Heart right ventricle (tissue), 16 donors: ENCODE results near the gene SLC17A8. TPM values are rescaled to one million over a fixed set of nuclear protein-coding genes. Genes with fewer than 3 reads are reported as not detected.

ENCODE experiments used
- ATAC-seq, 8 donors: fragments of 200-7000 bp; cut with Tn5 transposase; one replicate each; pipeline ENCODE4 v1.9.1; 2020; ENCODE audit warnings: mild to moderate bottlenecking in 8 of 8, moderate library complexity in 8 of 8, moderate number of reproducible peaks in 1 of 8
- DNase-seq, 2 donors: peaks; one replicate each; pipeline ENCODE4 v3.0.0-alpha.2; 2020
- H3K27ac ChIP-seq, 10 donors: fragments of 200-600 bp; sonication (generic) in 2 of 10; one replicate each; pipeline versions ENCODE4 v1.5.0 to v1.8.0; 2020 to 2022; ENCODE audit warnings: mild to moderate bottlenecking in 3 of 10
- H3K27me3 ChIP-seq, 7 donors: fragments of 200-600 bp; one replicate each; pipeline ENCODE4 v1.8.0; 2021 to 2022; ENCODE audit warnings: mild to moderate bottlenecking in 2 of 7
- H3K36me3 ChIP-seq, 9 donors: fragments of 200-600 bp; sonication (generic) in 1 of 9; one replicate each; pipeline versions ENCODE4 v1.5.0 to v1.8.0; 2020 to 2022; ENCODE audit warnings: mild to moderate bottlenecking in 2 of 9
- H3K4me1 ChIP-seq, 9 donors: fragments of 200-600 bp; sonication (generic) in 1 of 9; one replicate each; pipeline versions ENCODE4 v1.5.0 to v1.8.0; 2020 to 2022; ENCODE audit warnings: mild to moderate bottlenecking in 4 of 9
- H3K4me3 ChIP-seq, 10 donors: fragments of 200-600 bp; sonication (generic) in 2 of 10; one replicate each; pipeline versions ENCODE4 v1.5.0 to v1.8.0; 2020 to 2022; ENCODE audit warnings: mild to moderate bottlenecking in 7 of 10, moderate library complexity in 2 of 10
- H3K9me3 ChIP-seq, 11 donors: fragments of 200-600 bp in 10 of 11; sonication (generic) in 2 of 11; one replicate each; pipeline versions ENCODE4 v1.5.0 to v1.8.0; 2013 to 2022; ENCODE audit warnings: mild to moderate bottlenecking in 2 of 11, control low read depth in 1 of 11, moderate library complexity in 1 of 11
- WGBS, 2 donors: extraction: QIAGEN DNeasy Blood & Tissue Kit; methylation state at CpG; one replicate each; pipeline ENCODE4 v1.1.7; 2013; ENCODE audit warnings: inconsistent platforms in 1 of 2; 5-methylcytosine and 5-hydroxymethylcytosine counted together
- intact Hi-C, 10 donors: fragments of 100-400 bp; cut with DNase I; formaldehyde crosslinking; loops; one replicate each; pipeline versions ENCODE4 v1.11.1 to v1.14.2; 2022
- polyA plus RNA-seq, 2 donors: library from polyadenylated mRNA; stranded (reverse); fragments of 200-250 nt; gene quantifications; one replicate each; pipeline ENCODE4 v1.2.3, GENCODE V29; 2013
- total RNA-seq, 10 donors: library from RNA; stranded (reverse); fragmentation: NEBNext Ultra II Directional in 3 of 10; extraction: Animal tissue kit (Norgen Biotek cat#: 25700) in 3 of 10; gene quantifications; one replicate each; pipeline versions ENCODE4 v1.2.1 to v1.2.4, GENCODE V29; 2021 to 2023
- TF ChIP-seq, protein P1 (sequence below), 9 donors: fragments of 200-600 bp; sonication (generic) in 2 of 9; IDR thresholded peaks; one replicate each; pipeline versions ENCODE4 v1.5.0 to v1.8.0; 2021 to 2022; ENCODE audit warnings: antibody characterized with exemption in 9 of 9, mild to moderate bottlenecking in 5 of 9, moderate library complexity in 1 of 9
- donor health status: Arrhythmogenic right ventricular cardiomyopathy.
- donor health status: ischemic (EF 13 %, LVEDD 7.1; RV severe dilation, severe dysfunction).
- donor health status: healthy with polysubstance abuse.
- donor health status: DM: no; HTN: yes; CAD: no.
- donor health status: DM: no; HTN: no; CAD: no.
- donor health status: ischemic (EF 25% LVEDD 6.9; RV normal size, moderate dysfunction).
- donor health status: ischemic (EF 25% LVEDD 5.7; RV mildly dilated, moderate dysfunction).
- donor health status: healthy.
- donor health status: DM: yes; HTN: yes; CAD: no.
- donor health status: Ischemic cardiomyopathy.
- donor health status: ischemic (EF 35%, LVEDD 5.7; RV mildly dilated, moderate dysfunction).
- donor health status: nonischemic (EF 11% LVEDD 7.7; RV severe dilation, severe dysfunction).
- donor health status: DM: yes; HTN: yes; CAD: no.
- donor health status: PGD.
- donor health status: ischemic (EF 29% LVEDD 5.4; RV normal size, mild dysfunction).
- donor health status: nonischemic (EF 23%, LVEDD 6.1; RV moderate dilation, normal function).

The SLC17A8 gene
- total and polyA plus RNA-seq, 12 donors = 0.08 to 0.17 TPM; not detected in 10

DNA sequence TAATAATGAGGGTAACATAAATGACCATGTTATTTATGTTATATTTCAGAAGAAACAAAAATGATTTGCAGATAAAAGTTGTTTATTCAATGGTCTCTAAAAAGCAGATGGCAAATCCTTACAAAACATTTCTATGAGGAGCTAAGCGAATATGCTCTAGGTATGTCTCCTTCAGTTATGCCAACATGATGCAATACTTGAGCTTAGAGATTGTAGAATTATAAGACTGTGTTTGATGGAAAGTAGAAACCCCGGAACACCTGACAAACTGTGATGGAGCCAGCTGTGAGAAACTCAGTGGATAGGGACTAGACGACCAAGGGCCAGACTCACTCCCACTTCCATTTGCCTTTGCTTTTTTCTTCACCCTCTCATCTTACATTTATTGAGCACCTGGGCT is 99.0 kb downstream of the SLC17A8 start:
- ATAC-seq (no peak), DNase-seq (no peak)
- H3K9me3 ChIP-seq = no peaks in the 10 kb centered on the region
- TF ChIP-seq, protein P1, sequence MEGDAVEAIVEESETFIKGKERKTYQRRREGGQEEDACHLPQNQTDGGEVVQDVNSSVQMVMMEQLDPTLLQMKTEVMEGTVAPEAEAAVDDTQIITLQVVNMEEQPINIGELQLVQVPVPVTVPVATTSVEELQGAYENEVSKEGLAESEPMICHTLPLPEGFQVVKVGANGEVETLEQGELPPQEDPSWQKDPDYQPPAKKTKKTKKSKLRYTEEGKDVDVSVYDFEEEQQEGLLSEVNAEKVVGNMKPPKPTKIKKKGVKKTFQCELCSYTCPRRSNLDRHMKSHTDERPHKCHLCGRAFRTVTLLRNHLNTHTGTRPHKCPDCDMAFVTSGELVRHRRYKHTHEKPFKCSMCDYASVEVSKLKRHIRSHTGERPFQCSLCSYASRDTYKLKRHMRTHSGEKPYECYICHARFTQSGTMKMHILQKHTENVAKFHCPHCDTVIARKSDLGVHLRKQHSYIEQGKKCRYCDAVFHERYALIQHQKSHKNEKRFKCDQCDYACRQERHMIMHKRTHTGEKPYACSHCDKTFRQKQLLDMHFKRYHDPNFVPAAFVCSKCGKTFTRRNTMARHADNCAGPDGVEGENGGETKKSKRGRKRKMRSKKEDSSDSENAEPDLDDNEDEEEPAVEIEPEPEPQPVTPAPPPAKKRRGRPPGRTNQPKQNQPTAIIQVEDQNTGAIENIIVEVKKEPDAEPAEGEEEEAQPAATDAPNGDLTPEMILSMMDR (IDR thresholded peaks at IDR 0.05) = no peak
- peaks cover 0 to 5% (median 0%) of the 10 kb centered on the region in 9 donors for H3K4me1 ChIP-seq
- intact Hi-C loops = no loop called here
- WGBS, 2 donors = 82 to 90% methylated on average over 3 of the region's 3 CpGs
- no peaks in the 10 kb centered on the region for H3K27me3 ChIP-seq
- no peak overlapping the region for H3K27ac ChIP-seq
- H3K4me3 ChIP-seq = no peak overlapping the region
- H3K36me3 ChIP-seq = no peaks in the 10 kb centered on the region

DNA sequence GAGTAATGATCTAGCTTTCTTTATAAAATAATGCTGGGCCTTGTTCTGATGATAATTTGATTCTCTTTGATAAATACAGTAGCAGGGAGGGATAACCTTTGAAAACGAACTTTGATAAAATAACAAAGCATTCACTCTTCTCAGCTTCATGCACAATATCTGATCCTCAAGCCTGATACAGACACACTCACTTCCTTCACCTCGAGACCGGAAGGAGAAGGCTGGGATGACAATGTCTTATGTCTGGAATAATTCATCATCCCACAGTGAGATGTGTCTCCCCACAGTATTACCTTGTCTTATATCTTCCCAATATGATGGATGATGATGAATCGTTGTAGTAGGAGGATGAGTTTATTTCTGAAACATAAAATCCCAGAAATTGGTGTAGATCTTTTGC is 101.3 kb downstream of the SLC17A8 start:
- WGBS, 2 donors = 55 to 75% methylated on average over 4 of the region's 4 CpGs
- H3K4me1 ChIP-seq = peaks cover 0 to 5% (median 0%) of the 10 kb centered on the region in 9 donors
- H3K27me3 ChIP-seq = peaks cover 0 to 4% (median 0%) of the 10 kb centered on the region in 7 donors
- ATAC-seq (no peak), DNase-seq (no peak)
- TF ChIP-seq, protein P1 (IDR thresholded peaks at IDR 0.05) = no peak
- H3K27ac ChIP-seq = no peak overlapping the region
- no peak overlapping the region for H3K4me3 ChIP-seq
- intact Hi-C loops = no loop called here
- no peaks in the 10 kb centered on the region for H3K36me3 ChIP-seq
- H3K9me3 ChIP-seq = no peaks in the 10 kb centered on the region

DNA sequence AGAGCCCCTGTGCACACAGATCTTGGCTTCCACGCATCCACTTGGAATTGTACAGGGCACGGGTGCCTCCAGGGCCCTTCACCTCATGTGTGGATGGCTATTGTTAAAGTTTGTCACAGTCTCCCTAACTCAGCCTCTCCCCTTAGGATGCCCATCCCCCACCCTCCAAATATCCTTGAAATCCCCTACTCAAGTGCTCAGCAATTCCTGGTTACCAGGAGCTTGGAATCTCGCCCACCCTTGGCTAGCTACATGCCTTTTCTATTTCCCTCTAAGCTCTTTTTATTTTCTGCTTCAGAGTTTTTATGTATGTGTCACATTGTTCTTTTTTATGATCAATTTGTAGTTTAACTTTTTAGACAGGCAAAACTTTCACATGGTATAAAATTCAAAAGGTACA is 103.8 kb downstream of the SLC17A8 start:
- intact Hi-C loops = no loop called here
- ATAC-seq = no peak
- Histone ChIP-seq H3K27me3 (peaks cover 0 to 4% (median 0%) of the 10 kb centered on the region in 7 donors), H3K9me3 (no peaks in the 10 kb centered on the region), H3K4me3 (no peak overlapping the region), H3K27ac (no peak overlapping the region), H3K36me3 (no peaks in the 10 kb centered on the region), H3K4me1 (no peaks in the 10 kb centered on the region)
- no peak for DNase-seq
- TF ChIP-seq, protein P1 (IDR thresholded peaks at IDR 0.05) = no peak
- 59 to 65% methylated on average over 3 of the region's 3 CpGs for WGBS, 2 donors

DNA sequence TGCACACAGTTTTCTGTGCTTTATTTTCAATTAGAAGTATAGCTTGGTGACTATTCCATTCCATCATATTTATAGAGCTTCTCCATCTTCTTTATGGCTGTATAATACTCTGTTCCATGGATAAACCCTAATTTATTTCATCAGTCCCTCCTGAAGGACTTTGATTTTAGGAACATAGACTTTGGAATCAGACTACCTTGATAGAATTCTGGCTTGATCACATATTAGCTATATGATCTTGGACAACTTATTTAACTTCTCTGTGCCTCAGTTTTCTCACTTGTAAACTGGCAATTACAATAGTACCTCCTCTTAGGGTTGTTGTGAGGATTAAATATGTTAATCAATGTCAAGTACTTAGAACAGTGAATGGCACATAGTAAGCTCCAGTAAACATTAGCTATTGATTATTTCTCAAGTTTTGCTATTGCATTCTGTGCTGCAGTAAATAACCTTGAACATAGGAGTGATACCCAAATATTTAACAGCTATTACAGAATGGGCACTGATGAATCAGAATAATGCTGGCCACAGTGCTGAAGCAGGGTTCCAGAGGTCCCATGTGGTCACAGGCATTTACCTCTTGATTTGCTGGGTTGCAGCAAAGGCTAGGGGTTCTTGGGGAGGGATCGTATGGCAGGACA is 104.6 kb downstream of the SLC17A8 start:
- H3K27me3 ChIP-seq = peaks cover 0 to 4% (median 0%) of the 10 kb centered on the region in 7 donors
- 74 to 79% methylated on average over 1 of the region's 1 CpG for WGBS, 2 donors
- no peak for DNase-seq
- no peaks in the 10 kb centered on the region for H3K36me3 ChIP-seq
- TF ChIP-seq, protein P1 (IDR thresholded peaks at IDR 0.05) = no peak
- no peaks in the 10 kb centered on the region for H3K4me1 ChIP-seq
- no peak for ATAC-seq
- H3K27ac ChIP-seq = no peak overlapping the region
- no peak overlapping the region for H3K4me3 ChIP-seq
- H3K9me3 ChIP-seq = no peaks in the 10 kb centered on the region
- intact Hi-C loops = no loop called here
